ENCODE measurements around the gene MFSD8. TPM values are rescaled to one million over a fixed set of nuclear protein-coding genes. Genes with fewer than 3 reads are reported as not detected.

MFSD8 gene
- total and polyA plus RNA-seq, 2 of the 8 experiments (the other 6 are each of a cell fraction or from before 2014, with no cell fraction given): 9.2 to 15.8 TPM

DNA sequence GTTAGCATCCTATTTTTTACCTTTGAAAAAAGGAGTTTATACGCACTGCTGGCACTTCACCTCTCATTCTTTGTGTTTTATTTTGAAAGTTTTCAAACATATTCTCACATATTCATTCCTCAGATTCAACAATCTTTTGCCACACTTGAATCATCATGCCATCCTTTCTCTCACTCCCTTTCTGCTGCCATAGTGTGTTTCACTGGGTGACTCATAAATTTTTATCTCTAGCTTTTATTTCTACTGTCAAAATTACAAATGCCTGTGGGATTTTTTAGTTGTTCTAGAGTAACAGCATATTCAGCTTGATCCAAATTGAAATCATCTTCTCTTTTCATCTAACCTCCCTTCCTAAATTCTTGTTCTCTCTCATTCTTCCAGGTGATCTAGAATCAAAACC, 28.0 kb downstream of the MFSD8 start (continued):
- TF ChIP-seq, protein P1, sequence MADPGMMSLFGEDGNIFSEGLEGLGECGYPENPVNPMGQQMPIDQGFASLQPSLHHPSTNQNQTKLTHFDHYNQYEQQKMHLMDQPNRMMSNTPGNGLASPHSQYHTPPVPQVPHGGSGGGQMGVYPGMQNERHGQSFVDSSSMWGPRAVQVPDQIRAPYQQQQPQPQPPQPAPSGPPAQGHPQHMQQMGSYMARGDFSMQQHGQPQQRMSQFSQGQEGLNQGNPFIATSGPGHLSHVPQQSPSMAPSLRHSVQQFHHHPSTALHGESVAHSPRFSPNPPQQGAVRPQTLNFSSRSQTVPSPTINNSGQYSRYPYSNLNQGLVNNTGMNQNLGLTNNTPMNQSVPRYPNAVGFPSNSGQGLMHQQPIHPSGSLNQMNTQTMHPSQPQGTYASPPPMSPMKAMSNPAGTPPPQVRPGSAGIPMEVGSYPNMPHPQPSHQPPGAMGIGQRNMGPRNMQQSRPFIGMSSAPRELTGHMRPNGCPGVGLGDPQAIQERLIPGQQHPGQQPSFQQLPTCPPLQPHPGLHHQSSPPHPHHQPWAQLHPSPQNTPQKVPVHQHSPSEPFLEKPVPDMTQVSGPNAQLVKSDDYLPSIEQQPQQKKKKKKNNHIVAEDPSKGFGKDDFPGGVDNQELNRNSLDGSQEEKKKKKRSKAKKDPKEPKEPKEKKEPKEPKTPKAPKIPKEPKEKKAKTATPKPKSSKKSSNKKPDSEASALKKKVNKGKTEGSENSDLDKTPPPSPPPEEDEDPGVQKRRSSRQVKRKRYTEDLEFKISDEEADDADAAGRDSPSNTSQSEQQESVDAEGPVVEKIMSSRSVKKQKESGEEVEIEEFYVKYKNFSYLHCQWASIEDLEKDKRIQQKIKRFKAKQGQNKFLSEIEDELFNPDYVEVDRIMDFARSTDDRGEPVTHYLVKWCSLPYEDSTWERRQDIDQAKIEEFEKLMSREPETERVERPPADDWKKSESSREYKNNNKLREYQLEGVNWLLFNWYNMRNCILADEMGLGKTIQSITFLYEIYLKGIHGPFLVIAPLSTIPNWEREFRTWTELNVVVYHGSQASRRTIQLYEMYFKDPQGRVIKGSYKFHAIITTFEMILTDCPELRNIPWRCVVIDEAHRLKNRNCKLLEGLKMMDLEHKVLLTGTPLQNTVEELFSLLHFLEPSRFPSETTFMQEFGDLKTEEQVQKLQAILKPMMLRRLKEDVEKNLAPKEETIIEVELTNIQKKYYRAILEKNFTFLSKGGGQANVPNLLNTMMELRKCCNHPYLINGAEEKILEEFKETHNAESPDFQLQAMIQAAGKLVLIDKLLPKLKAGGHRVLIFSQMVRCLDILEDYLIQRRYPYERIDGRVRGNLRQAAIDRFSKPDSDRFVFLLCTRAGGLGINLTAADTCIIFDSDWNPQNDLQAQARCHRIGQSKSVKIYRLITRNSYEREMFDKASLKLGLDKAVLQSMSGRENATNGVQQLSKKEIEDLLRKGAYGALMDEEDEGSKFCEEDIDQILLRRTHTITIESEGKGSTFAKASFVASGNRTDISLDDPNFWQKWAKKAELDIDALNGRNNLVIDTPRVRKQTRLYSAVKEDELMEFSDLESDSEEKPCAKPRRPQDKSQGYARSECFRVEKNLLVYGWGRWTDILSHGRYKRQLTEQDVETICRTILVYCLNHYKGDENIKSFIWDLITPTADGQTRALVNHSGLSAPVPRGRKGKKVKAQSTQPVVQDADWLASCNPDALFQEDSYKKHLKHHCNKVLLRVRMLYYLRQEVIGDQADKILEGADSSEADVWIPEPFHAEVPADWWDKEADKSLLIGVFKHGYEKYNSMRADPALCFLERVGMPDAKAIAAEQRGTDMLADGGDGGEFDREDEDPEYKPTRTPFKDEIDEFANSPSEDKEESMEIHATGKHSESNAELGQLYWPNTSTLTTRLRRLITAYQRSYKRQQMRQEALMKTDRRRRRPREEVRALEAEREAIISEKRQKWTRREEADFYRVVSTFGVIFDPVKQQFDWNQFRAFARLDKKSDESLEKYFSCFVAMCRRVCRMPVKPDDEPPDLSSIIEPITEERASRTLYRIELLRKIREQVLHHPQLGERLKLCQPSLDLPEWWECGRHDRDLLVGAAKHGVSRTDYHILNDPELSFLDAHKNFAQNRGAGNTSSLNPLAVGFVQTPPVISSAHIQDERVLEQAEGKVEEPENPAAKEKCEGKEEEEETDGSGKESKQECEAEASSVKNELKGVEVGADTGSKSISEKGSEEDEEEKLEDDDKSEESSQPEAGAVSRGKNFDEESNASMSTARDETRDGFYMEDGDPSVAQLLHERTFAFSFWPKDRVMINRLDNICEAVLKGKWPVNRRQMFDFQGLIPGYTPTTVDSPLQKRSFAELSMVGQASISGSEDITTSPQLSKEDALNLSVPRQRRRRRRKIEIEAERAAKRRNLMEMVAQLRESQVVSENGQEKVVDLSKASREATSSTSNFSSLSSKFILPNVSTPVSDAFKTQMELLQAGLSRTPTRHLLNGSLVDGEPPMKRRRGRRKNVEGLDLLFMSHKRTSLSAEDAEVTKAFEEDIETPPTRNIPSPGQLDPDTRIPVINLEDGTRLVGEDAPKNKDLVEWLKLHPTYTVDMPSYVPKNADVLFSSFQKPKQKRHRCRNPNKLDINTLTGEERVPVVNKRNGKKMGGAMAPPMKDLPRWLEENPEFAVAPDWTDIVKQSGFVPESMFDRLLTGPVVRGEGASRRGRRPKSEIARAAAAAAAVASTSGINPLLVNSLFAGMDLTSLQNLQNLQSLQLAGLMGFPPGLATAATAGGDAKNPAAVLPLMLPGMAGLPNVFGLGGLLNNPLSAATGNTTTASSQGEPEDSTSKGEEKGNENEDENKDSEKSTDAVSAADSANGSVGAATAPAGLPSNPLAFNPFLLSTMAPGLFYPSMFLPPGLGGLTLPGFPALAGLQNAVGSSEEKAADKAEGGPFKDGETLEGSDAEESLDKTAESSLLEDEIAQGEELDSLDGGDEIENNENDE (IDR thresholded peaks at IDR 0.05; ENCODE audit: insufficient replicate concordance, low read length): no peak
- TF ChIP-seq RFX5 (IDR thresholded peaks at IDR 0.05; ENCODE audit: borderline replicate concordance, low read depth, low read length) (no peak), CREB1 (IDR thresholded peaks at IDR 0.05) (no peak), BACH1 (IDR thresholded peaks at IDR 0.05; ENCODE audit: low read length) (no peak)

All from H1 (cell line).